ENCODE measurements around the gene PPP2R3C. TPM values are rescaled to one million over a fixed set of nuclear protein-coding genes. Genes with fewer than 3 reads are reported as not detected.
"Not testable (repeated sequence)": the region's sequence is repeated elsewhere in the genome, so short reads cannot be mapped to it uniquely, and the experiment has no call there.

The PPP2R3C gene
- total and polyA plus RNA-seq, 2 of the 13 experiments (the other 11 are each of a cell fraction or from before 2014, with no cell fraction given), result 63.4 to 102 TPM

DNA sequence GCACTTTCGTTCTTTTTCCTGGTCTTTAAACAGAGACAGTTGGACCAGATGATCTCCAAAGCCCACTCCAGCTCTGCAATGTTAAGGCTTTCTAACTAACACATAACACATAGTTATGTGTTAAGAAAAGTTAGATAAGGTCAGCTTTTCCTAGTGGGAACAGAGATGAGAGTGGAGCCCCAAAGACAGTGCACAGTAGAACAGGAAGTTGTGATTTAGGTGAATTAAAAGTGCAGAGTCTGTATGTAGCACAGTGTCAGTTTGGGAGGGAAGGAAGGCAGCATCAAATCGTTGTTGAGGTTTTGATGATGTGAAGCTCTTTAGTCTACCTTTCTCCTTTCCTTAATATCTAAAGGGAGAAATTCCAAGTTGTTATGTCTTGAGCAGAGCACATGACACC, 32.2 kb upstream of the PPP2R3C start:
- no peak for TF ChIP-seq ZNF367 (CRISPR knock-in tag; IDR thresholded peaks at IDR 0.05; ENCODE audit: borderline replicate concordance)
- TF ChIP-seq, protein P1, sequence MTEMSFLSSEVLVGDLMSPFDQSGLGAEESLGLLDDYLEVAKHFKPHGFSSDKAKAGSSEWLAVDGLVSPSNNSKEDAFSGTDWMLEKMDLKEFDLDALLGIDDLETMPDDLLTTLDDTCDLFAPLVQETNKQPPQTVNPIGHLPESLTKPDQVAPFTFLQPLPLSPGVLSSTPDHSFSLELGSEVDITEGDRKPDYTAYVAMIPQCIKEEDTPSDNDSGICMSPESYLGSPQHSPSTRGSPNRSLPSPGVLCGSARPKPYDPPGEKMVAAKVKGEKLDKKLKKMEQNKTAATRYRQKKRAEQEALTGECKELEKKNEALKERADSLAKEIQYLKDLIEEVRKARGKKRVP (CRISPR knock-in tag; IDR thresholded peaks at IDR 0.05), result no peak
- no peak for TF ChIP-seq HNRNPH1 (optimal IDR thresholded peaks at IDR 0.05; ENCODE audit: low read depth, low read length)
- no peak for TF ChIP-seq ZNF180 (CRISPR knock-in tag; IDR thresholded peaks at IDR 0.05; ENCODE audit: borderline replicate concordance, low read depth)
- TF ChIP-seq SMYD3 (CRISPR knock-in tag; IDR thresholded peaks at IDR 0.05), result no peak
- no TSS peak for BruUV-seq (replicated peaks)
- CTCF ChIA-PET (ENCODE audit: low intra/inter-chr PET ratio, low total read pairs), result no interaction called here
- Histone ChIP-seq H3K79me2 (ENCODE audit: insufficient read depth, low read length) (peaks cover 10% of the 10 kb centered on the region), H4K20me1 (ENCODE audit: insufficient read depth, low read length) (no peaks in the 10 kb centered on the region), H3K9ac (ENCODE audit: insufficient read depth, low read depth, low read length) (no peak overlapping the region), H3K9me3 (ENCODE audit: low read length) (no peaks in the 10 kb centered on the region), H3K4me2 (ENCODE audit: low read depth, low read length) (no peak overlapping the region), H3K4me1 (ENCODE audit: insufficient read depth, low read length) (peaks cover 6% of the 10 kb centered on the region), H2AFZ (ENCODE audit: low read length) (no peak overlapping the region), H3K4me3 (replicated peaks in 1 of 3; ENCODE audit: insufficient read depth in 1 of 3, low read depth in 2 of 3, low read length in 3 of 3) (no peak overlapping the region), H3K36me3 (replicated peaks in 1 of 2; ENCODE audit: control insufficient read depth in 1 of 2, insufficient read depth in 2 of 2, low read length in 2 of 2) (peaks cover 2 to 3% of the 10 kb centered on the region in 2 experiments; a peak in 2 of 5 replicates), H3K27me3 (ENCODE audit: control insufficient read depth in 1 of 2, insufficient read depth in 2 of 2, low read length in 2 of 2) (no peaks in the 10 kb centered on the region), H3K27ac (ENCODE audit: extremely low read length, insufficient read depth, low read length) (no peak overlapping the region)
- in situ Hi-C loops (cut with HindIII; ENCODE audit: extremely low pct_ligation_motif_present, low pct_unique_long_range_greater_than_20kb) (no loop called here), intact Hi-C loops (cut with micrococcal nuclease; ENCODE audit: unreplicated experiment) (no loop called here)
- FAIRE-seq (no peak), DNase-seq (ENCODE audit: low spot score) (no peak), ATAC-seq (no peak)
- POLR2A ChIA-PET, result interaction anchor here (1.0 to 3.4 kb wide), 2 partner anchors 138 to 250 kb away, joined by 3 to 22 read pairs; partner anchors contain the start of genes NFKBIA and PSMA6
- WGBS (ENCODE audit: low lambda C conversion rate), result 93% methylated on average over 2 of the region's 2 CpGs

DNA sequence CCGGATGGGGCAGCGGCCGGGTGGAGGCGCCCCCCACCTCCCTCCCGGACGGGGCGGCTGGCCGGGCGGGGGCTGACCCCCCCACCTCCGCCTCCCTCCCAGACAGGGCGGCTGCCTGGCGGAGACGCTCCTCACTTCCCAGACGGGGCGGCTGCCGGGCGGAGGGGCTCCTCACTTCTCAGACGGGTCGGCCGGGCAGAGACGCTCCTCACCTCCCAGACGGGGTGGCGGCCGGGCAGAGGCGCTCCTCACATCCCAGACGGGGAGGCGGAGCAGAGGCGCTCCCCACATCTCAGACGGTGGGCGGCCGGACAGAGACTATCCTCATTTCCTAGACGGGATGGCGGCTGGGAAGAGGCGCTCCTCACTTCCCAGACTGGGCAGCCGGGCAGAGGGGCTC, 30.7 kb upstream of the PPP2R3C start:
- H3K4me3 ChIP-seq (replicated peaks in 1 of 3; ENCODE audit: insufficient read depth in 1 of 3, low read depth in 2 of 3, low read length in 3 of 3); in situ Hi-C loops (cut with HindIII; ENCODE audit: extremely low pct_ligation_motif_present, low pct_unique_long_range_greater_than_20kb); H4K20me1 ChIP-seq (ENCODE audit: insufficient read depth, low read length); ATAC-seq; DNase-seq (ENCODE audit: low spot score); H3K4me2 ChIP-seq (ENCODE audit: low read depth, low read length); H3K27ac ChIP-seq (ENCODE audit: extremely low read length, insufficient read depth, low read length); H2AFZ ChIP-seq (ENCODE audit: low read length); POLR2A ChIA-PET; H3K9me3 ChIP-seq (ENCODE audit: low read length); BruUV-seq (replicated peaks); H3K36me3 ChIP-seq (replicated peaks in 1 of 2; ENCODE audit: control insufficient read depth in 1 of 2, insufficient read depth in 2 of 2, low read length in 2 of 2); H3K27me3 ChIP-seq (ENCODE audit: control insufficient read depth in 1 of 2, insufficient read depth in 2 of 2, low read length in 2 of 2); FAIRE-seq; H3K4me1 ChIP-seq (ENCODE audit: insufficient read depth, low read length); intact Hi-C loops (cut with micrococcal nuclease; ENCODE audit: unreplicated experiment); H3K9ac ChIP-seq (ENCODE audit: insufficient read depth, low read depth, low read length); CTCF ChIA-PET (ENCODE audit: low intra/inter-chr PET ratio, low total read pairs): not testable (repeated sequence)
- 98% methylated on average over 35 of the region's 35 CpGs for WGBS (ENCODE audit: low lambda C conversion rate)
- H3K79me2 ChIP-seq (ENCODE audit: insufficient read depth, low read length), result peaks cover 17% of the 10 kb centered on the region
